K562 (cell line): Measurements from ENCODE around the gene CTRB1. TPM values are rescaled to one million over a fixed set of nuclear protein-coding genes. Genes with fewer than 3 reads are reported as not detected.

ENCODE experiments used
- ATAC-seq: fragments of 200-7000 bp; cut with Tn5 transposase; 3 replicates; pipeline ENCODE4 v1.9.1; 2020; ENCODE audit warnings: moderate library complexity
- BruUV-seq: library from RNA; stranded (reverse); fragments of 400-500 nt; replicated peaks from 2 replicates; lab custom pipeline; 2021; lab: Mats Ljungman, UMichigan
- CTCF ChIA-PET: fragments of 300-600 bp; formaldehyde crosslinking; extraction: SDS; loops from one replicate; lab custom pipeline; 2021; ENCODE audit warnings: low intra/inter-chr PET ratio; lab: Yijun Ruan, JAX
- POLR2A ChIA-PET: fragments of 300-600, 350-650 bp; sonication (Branson Sonifier 250); formaldehyde crosslinking; extraction: SDS; loops from one replicate; lab custom pipeline; 2021; ENCODE audit warnings: antibody characterized with exemption, inconsistent platforms; lab: Yijun Ruan, JAX
- DNase-seq, 4 experiments: peaks; one replicate each; pipeline versions ENCODE4 v3.0.0 to v3.0.0-alpha.2; 2011 to 2018; ENCODE audit warnings: low spot score in 3 of 4, mixed read lengths in 3 of 4; ENCODE audit errors: extremely low read depth in 1 of 4
- FAIRE-seq: peaks from 2 replicates; lab custom pipeline; 2011; peaks lifted over from hg19 to GRCh38; lab: Jason Lieb, UNC
- H2AFZ ChIP-seq: 2 replicates; pipeline ENCODE4 v1.6.0; 2011; ENCODE audit warnings: low read depth, low read length, control low read depth, inconsistent platforms
- H3K27ac ChIP-seq: fragments of 200-600 bp; 3 replicates; pipeline ENCODE4 v1.8.0; 2011; ENCODE audit warnings: low read depth, mild to moderate bottlenecking, control low read depth, inconsistent platforms, low read length, moderate library complexity, mixed read lengths; ENCODE audit errors: extremely low read depth
- H3K27me3 ChIP-seq, 2 experiments: fragments of 300-600 bp in 1 of 2; 2 replicates in 1 of 2; 3 replicates in 1 of 2; pipeline versions ENCODE4 v1.6.0 to v1.8.0; 2011; ENCODE audit warnings: inconsistent platforms in 2 of 2, low read length in 2 of 2, mild to moderate bottlenecking in 1 of 2, mixed read lengths in 1 of 2, moderate library complexity in 1 of 2; ENCODE audit not compliant: control insufficient read depth in 2 of 2, insufficient read depth in 2 of 2
- H3K36me3 ChIP-seq: fragments of 300-600 bp; 3 replicates; pipeline ENCODE4 v1.8.0; 2011; ENCODE audit warnings: mild to moderate bottlenecking, low read length, inconsistent platforms; ENCODE audit not compliant: control insufficient read depth, insufficient read depth
- H3K4me1 ChIP-seq, 2 experiments: fragments of 200-600 bp in 1 of 2; replicated peaks in 1 of 2; 2 replicates in 1 of 2; 3 replicates in 1 of 2; pipeline versions ENCODE4 v1.5.1 to v1.8.0; 2011; ENCODE audit warnings: inconsistent platforms in 2 of 2, low read length in 2 of 2, mild to moderate bottlenecking in 1 of 2, mixed read lengths in 1 of 2, moderate library complexity in 1 of 2; ENCODE audit not compliant: control insufficient read depth in 2 of 2, insufficient read depth in 2 of 2
- H3K4me2 ChIP-seq: 2 replicates; pipeline ENCODE4 v1.6.1; 2011; ENCODE audit warnings: low read length, control low read depth, inconsistent platforms, mixed read lengths; ENCODE audit not compliant: insufficient read depth
- H3K4me3 ChIP-seq: fragments of 200-600 bp; sonication (generic), shearing (Covaris generic); 2 replicates; pipeline ENCODE4 v1.5.1; 2016; ENCODE audit warnings: control low read depth, inconsistent platforms
- H3K79me2 ChIP-seq: fragments of 200-600 bp; 3 replicates; pipeline ENCODE4 v1.8.0; 2011; ENCODE audit warnings: low read length, inconsistent platforms; ENCODE audit not compliant: control insufficient read depth, insufficient read depth
- H3K9ac ChIP-seq, 2 experiments: 2 replicates each; pipeline versions ENCODE4 v1.6.0 to v1.6.1; 2011; ENCODE audit warnings: low read depth in 2 of 2, low read length in 2 of 2, control low read depth in 1 of 2, inconsistent platforms in 1 of 2, mild to moderate bottlenecking in 1 of 2, mixed read lengths in 1 of 2; ENCODE audit not compliant: insufficient read depth in 1 of 2
- H3K9me1 ChIP-seq: one replicate; pipeline ENCODE4 v1.6.0; 2011; ENCODE audit warnings: inconsistent platforms, mild to moderate bottlenecking, low read length, moderate library complexity; ENCODE audit not compliant: control insufficient read depth, insufficient read depth
- H3K9me3 ChIP-seq: replicated peaks from 2 replicates; pipeline ENCODE4 v1.5.1; 2011; ENCODE audit warnings: low read depth, low read length, inconsistent platforms; ENCODE audit not compliant: control insufficient read depth, insufficient read depth
- H4K20me1 ChIP-seq: replicated peaks from 2 replicates; pipeline ENCODE4 v1.6.1; 2011; ENCODE audit warnings: low read length, inconsistent platforms, mixed read lengths; ENCODE audit not compliant: control insufficient read depth, insufficient read depth
- E2F6 ChIP-seq, 2 experiments: IDR thresholded peaks; 2 replicates each; pipeline ENCODE4 v1.6.1; 2011; ENCODE audit warnings: borderline replicate concordance in 1 of 2, control low read depth in 1 of 2, low read depth in 1 of 2, low read length in 1 of 2, mild to moderate bottlenecking in 1 of 2, mixed read lengths in 1 of 2, moderate library complexity in 1 of 2; ENCODE audit not compliant: insufficient read depth in 1 of 2, insufficient read length in 1 of 2, poor library complexity in 1 of 2, severe bottlenecking in 1 of 2; ENCODE audit errors: extremely low read depth in 1 of 2
- ELF2 ChIP-seq: fragments of 250-450 bp; sonication (Bioruptor Pico); IDR thresholded peaks from 2 replicates; pipeline ENCODE4 v1.5.0; 2021; ENCODE audit warnings: mild to moderate bottlenecking
- GABPA ChIP-seq: fragments of 200-800 bp; sonication (Bioruptor generic); conservative IDR thresholded peaks from 2 replicates; pipeline ENCODE4 v1.6.1; 2016; ENCODE audit warnings: low read depth, missing genetic modification characterization, missing compliant biosample characterization
- JUN ChIP-seq, 2 experiments: sonication (generic) in 1 of 2; formaldehyde crosslinking in 1 of 2; IDR thresholded peaks; 2 replicates each; pipeline versions ENCODE4 v1.6.1 to v1.8.0; 2012 to 2022; ENCODE audit warnings: borderline replicate concordance in 2 of 2, mild to moderate bottlenecking in 2 of 2, improper control_type of control experiment in 1 of 2, low read depth in 1 of 2, low read length in 1 of 2, missing genetic modification reagents in 1 of 2
- KDM1A ChIP-seq, 2 experiments: fragments of 450-650 bp; IDR thresholded peaks; 2 replicates each; pipeline ENCODE4 v1.6.1; 2016; ENCODE audit warnings: mild to moderate bottlenecking in 2 of 2
- KLF1 ChIP-seq: fragments of 450-650 bp; IDR thresholded peaks from 2 replicates; pipeline ENCODE4 v1.6.1; 2016; ENCODE audit warnings: missing genetic modification characterization, missing compliant biosample characterization
- RBFOX2 ChIP-seq: fragments of 200-400 bp; formaldehyde crosslinking; IDR thresholded peaks from 2 replicates; pipeline ENCODE4 v1.6.1; 2017; ENCODE audit warnings: low read depth, mild to moderate bottlenecking, low read length, moderate library complexity
- SRF ChIP-seq, 2 experiments: fragments of 250-450, 450-650 bp in 1 of 2; sonication (Bioruptor Pico) in 1 of 2; sonication (generic) in 1 of 2; formaldehyde crosslinking; IDR thresholded peaks; 2 replicates each; pipeline versions ENCODE4 v1.5.0 to v1.5.1; 2020 to 2022; ENCODE audit warnings: mild to moderate bottlenecking in 1 of 2, missing genetic modification reagents in 1 of 2
- TRIM24 ChIP-seq, 2 experiments: fragments of 450-650 bp; IDR thresholded peaks; 2 replicates each; pipeline ENCODE4 v1.6.1; 2016
- TSC22D4 ChIP-seq: fragments of 450-650 bp; IDR thresholded peaks from 2 replicates; pipeline ENCODE4 v1.6.1; 2016; ENCODE audit warnings: missing genetic modification characterization, missing biosample characterization, control low read depth
- ZNF217 ChIP-seq: sonication (generic); formaldehyde crosslinking; IDR thresholded peaks from 2 replicates; pipeline ENCODE4 v1.8.0; 2022; ENCODE audit warnings: mild to moderate bottlenecking, missing genetic modification reagents
- WGBS: fragments of 100-300 bp; shearing (Covaris generic); methylation state at CpG from one replicate; pipeline ENCODE4 v1.1.6; 2016; ENCODE audit warnings: low coverage, mixed read lengths; ENCODE audit not compliant: insufficient coverage; ENCODE audit errors: missing lambda C conversion rate; 5-methylcytosine and 5-hydroxymethylcytosine counted together
- in situ Hi-C: fragments of 300-500 bp; cut with MboI; formaldehyde crosslinking; loops from 4 replicates; pipeline ENCODE4 v1.15.0; 2018; ENCODE audit warnings: inconsistent platforms, mixed read lengths
- intact Hi-C: fragments of 100-400 bp; cut with micrococcal nuclease; formaldehyde crosslinking; loops from 2 replicates; pipeline ENCODE4 v1.14.2; 2022
- polyA plus RNA-seq, 8 experiments: library from polyadenylated mRNA; depleted of rRNA in 4 of 8; stranded (reverse) in 5 of 8; unstranded in 3 of 8; fragments of >200 nt; fragmentation: Nextera tagmentation in 2 of 8; fragmentation: Illumina TruSeq in 1 of 8; extraction: Ambion mirVana in 2 of 8; extraction: Trizol in 1 of 8; gene quantifications; 2 replicates each; pipeline versions ENCODE4 v1.2.1 to v1.2.3, GENCODE V29; 2011 to 2014; ENCODE audit warnings: inconsistent platforms in 1 of 8, missing spikeins in 1 of 8
- total RNA-seq, 7 experiments: library from RNA; depleted of rRNA in 6 of 7; stranded (reverse); fragments of >200 nt in 6 of 7; fragmentation: Illumina TruSeq in 2 of 7; extraction: Trizol in 2 of 7; gene quantifications; 2 replicates each; pipeline versions ENCODE4 v1.2.1 to v1.2.3, GENCODE V29; 2011 to 2021; ENCODE audit warnings: low replicate concordance in 1 of 7

The CTRB1 gene
- total and polyA plus RNA-seq, 9 of the 15 experiments (the other 6 are each of a cell fraction or from before 2014, with no cell fraction given): 2.3 TPM; not detected in 8

GRCh38 chr16:75244225-75244809, 25.5 kb downstream of the CTRB1 start:
- peaks cover 17% of the 10 kb centered on the region; the same call in 2 of the 3 replicates for H3K79me2 ChIP-seq
- intact Hi-C loops: no loop called here

DNA sequence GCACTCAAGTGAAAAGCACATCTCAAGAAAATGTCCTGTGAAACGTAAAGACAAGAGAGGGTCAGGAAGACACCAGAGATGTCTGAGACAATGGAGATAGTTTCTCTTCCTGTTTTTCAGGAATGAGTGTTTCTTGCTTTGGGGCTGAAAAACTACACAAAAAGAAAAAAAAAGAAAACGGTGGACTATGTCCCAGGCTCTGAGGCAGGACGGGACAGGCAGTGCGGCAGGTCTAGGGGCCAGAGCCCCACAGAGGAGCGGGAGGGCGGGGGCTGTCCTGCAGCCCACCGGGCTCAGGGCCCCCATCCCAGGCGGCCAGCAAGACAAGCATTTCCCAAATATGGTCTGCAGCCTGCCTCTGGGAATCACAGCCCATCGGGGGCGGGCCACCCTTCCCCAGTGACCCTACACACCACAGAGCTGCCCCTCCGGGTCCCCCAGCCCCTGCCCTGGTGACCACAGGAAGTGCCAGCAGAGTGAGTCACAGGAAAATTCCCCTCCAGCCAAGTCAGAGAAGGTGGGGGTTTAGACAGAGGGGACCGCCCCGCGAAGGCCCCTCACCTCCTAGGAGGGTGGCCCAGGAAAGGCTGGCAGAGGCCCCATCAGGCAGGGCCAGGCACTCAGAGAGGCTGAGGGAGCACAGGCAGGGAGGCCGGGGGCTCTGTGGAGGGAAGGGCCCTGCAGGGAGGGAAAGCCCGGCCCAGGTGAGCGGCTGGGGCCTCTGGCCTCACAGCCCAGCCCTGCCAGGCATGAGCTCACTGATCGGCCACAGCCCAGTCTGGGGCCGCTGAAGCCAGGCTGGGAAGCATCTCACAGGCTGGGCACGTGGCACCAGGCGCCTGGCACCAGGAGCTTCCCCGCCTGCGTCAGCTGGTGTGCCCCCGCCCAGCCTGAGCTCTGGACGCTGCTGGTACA, 26.3 kb downstream of the CTRB1 start:
- H3K27me3 ChIP-seq: no peaks in the 10 kb centered on the region
- peak; percentile 20 for ATAC-seq
- no TSS peak for BruUV-seq
- 0 out of 2 replicates have a peak, but pooled peaks have one; percentile 40 for TF ChIP-seq GABPA (tag)
- TF ChIP-seq ELF2 (CRISPR knock-in tag): no peak
- no peak for TF ChIP-seq TRIM24 (IDR thresholded peaks at IDR 0.05)
- no peak for TF ChIP-seq TSC22D4 (tag)
- peak in 1 of 2 experiments; percentile 85; a peak in 2 of 4 replicates for TF ChIP-seq SRF (CRISPR knock-in tag; IDR thresholded peaks at IDR 0.05)
- TF ChIP-seq RBFOX2: peak; percentile 25; the same call in 1 of the 2 replicates
- peak in 1 of 2 experiments; percentile 71; a peak in 2 of 4 replicates for TF ChIP-seq KDM1A (IDR thresholded peaks at IDR 0.05)
- TF ChIP-seq E2F6 (IDR thresholded peaks at IDR 0.05; ENCODE audit: borderline replicate concordance in 1 of 2, extremely low read depth in 1 of 2, insufficient read depth in 1 of 2, insufficient read length in 1 of 2, low read depth in 1 of 2, low read length in 1 of 2, poor library complexity in 1 of 2, severe bottlenecking in 1 of 2): peak in 1 of 2 experiments; percentile 13
- TF ChIP-seq JUN (IDR thresholded peaks at IDR 0.05; ENCODE audit: borderline replicate concordance, low read depth, low read length): peak; percentile 23; the same call in 1 of the 2 replicates
- TF ChIP-seq JUN (CRISPR knock-in tag; IDR thresholded peaks at IDR 0.05; ENCODE audit: borderline replicate concordance): no peak

More at GRCh38 chr16:75244225-75244809, 25.5 kb downstream of the CTRB1 start:
- ATAC-seq (no peak), FAIRE-seq (no peak), DNase-seq (no peak)
- Histone ChIP-seq H3K4me2 (no peak overlapping the region), H3K36me3 (peaks cover 21% of the 10 kb centered on the region; the same call in 2 of the 3 replicates), H4K20me1 (peaks cover 37% of the 10 kb centered on the region), H3K4me1 (peaks cover 11 to 69% of the 10 kb centered on the region in 2 experiments; a peak in 4 of 5 replicates), H3K9me3 (no peaks in the 10 kb centered on the region), H3K9me1 (no peaks in the 10 kb centered on the region), H2AFZ (no peak overlapping the region), H3K27me3 (no peaks in the 10 kb centered on the region), H3K27ac (no peak overlapping the region), H3K4me3 (no peak overlapping the region), H3K9ac (0 out of 4 replicates have a peak overlapping the region, but pooled peaks of 1 of the 2 experiments have one; percentile 41)
- in situ Hi-C loops: no loop called here
- 78% methylated on average over 6 of the region's 7 CpGs for WGBS
- ChIA-PET POLR2A (no interaction called here), CTCF (interaction anchor here (0.6 kb wide), 1 partner anchor 159 kb away, joined by 3 read pairs; no protein-coding TSS in a partner anchor)
- TF ChIP-seq ZNF217 (CRISPR knock-in tag): no peak
- TF ChIP-seq KLF1 (tag): no peak
- BruUV-seq: no TSS peak

More for the DNA sequence above, 26.3 kb downstream of the CTRB1 start:
- WGBS: 57% methylated on average over 22 of the region's 25 CpGs
- in situ Hi-C loops (no loop called here), intact Hi-C loops (no loop called here)
- CTCF ChIA-PET: interaction anchor here (0.6 kb wide), 1 partner anchor 158 kb away, joined by 3 read pairs; no protein-coding TSS in a partner anchor
- FAIRE-seq: no peak
- H3K36me3 ChIP-seq: peaks cover 21% of the 10 kb centered on the region; the same call in 2 of the 3 replicates
- H3K79me2 ChIP-seq: peaks cover 25% of the 10 kb centered on the region
- peak overlapping the region; percentile 14; the same call in 1 of the 3 replicates for H3K27ac ChIP-seq
- peaks cover 12 to 64% of the 10 kb centered on the region in 2 experiments; a peak in 4 of 5 replicates for H3K4me1 ChIP-seq
- H3K4me2 ChIP-seq: no peak overlapping the region
- H3K9me3 ChIP-seq: no peaks in the 10 kb centered on the region
- no peak overlapping the region for H3K4me3 ChIP-seq
- no peaks in the 10 kb centered on the region for H3K9me1 ChIP-seq
- POLR2A ChIA-PET: interaction anchor here (0.7 to 0.8 kb wide), 3 partner anchors 55 to 376 kb away, joined by 3 to 6 read pairs (median 3); no protein-coding TSS in a partner anchor
- no peak overlapping the region for H2AFZ ChIP-seq
- DNase-seq: no peak
- H3K9ac ChIP-seq: peak overlapping the region in 1 of 2 experiments; percentile 79; a peak in 2 of 4 replicates
- H4K20me1 ChIP-seq: peaks cover 45% of the 10 kb centered on the region
